ENCODE results near the gene PPT2. TPM values are rescaled to one million over a fixed set of nuclear protein-coding genes. Genes with fewer than 3 reads are reported as not detected.

Gene PPT2
- total and polyA plus RNA-seq, 2 of the 8 experiments (the other 6 are each of a cell fraction or from before 2014, with no cell fraction given), result 24.1 to 39.5 TPM

GRCh38 chr6:32113386-32114352 lies 40.3 kb upstream of the PPT2 start (continued):
- TF ChIP-seq POLR2A (IDR thresholded peaks at IDR 0.05; ENCODE audit: control extremely low read depth in 1 of 2, low read depth in 2 of 2, low read length in 2 of 2), result peak in 1 of 2 experiments; percentile 31; a peak in 1 of 3 replicates

Data from H1 (cell line).